Measurements from ENCODE around the gene COBLL1.
"Not testable (repeated sequence)": the region's sequence is repeated elsewhere in the genome, so short reads cannot be mapped to it uniquely, and the experiment has no call there.

Gene COBLL1

GRCh38 chr2:164860694-164861042 is 19.0 kb upstream of the COBLL1 start:
- no peak for DNase-seq
- intact Hi-C loops (cut with DNase I) = no loop called here

DNA sequence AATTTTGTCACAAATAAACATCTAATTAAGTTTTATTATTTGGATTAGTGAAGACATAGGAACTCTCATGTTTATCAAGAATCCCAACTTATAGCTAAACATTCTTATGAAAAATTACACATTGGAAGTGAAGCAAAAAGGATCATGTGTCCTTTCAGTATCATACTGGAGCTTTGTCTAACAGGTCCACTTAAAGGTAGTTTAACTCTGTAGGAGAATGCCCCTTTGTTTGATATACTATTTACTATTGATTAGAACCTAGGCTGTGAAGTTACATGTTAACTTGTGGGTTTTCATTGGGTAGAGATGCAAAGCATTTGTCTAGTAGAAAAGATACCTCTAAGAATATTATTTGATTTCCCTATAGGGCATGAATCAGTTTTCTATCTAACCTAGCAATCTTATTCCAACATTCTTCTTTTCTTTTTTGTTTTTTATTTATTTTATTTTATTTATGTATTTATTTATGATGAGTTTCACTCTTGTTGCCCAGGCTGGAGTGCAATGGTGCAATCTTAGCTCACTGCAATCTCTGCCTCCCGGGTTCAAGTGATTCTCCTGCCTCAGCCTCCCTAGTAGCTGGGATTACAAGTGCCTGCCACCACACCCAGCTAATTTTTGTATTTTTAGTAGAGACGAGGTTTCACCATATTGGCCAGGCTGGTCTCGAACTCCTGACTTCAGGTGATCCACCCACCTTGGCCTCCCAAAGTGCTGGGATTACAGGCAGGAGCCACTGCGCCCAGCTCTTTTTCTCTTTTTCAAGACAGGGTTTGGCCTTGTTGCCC is 18.5 kb upstream of the COBLL1 start:
- DNase-seq; intact Hi-C loops (cut with DNase I): not testable (repeated sequence)

- DNase-seq = no peak
- intact Hi-C loops (cut with DNase I) = no loop called here
These were observed 17.7 kb upstream of the COBLL1 start for GRCh38 chr2:164859251-164859818.

GRCh38 chr2:164852086-164852485 is 10.5 kb upstream of the COBLL1 start:
- no peak for DNase-seq
- intact Hi-C loops (cut with DNase I) = no loop called here

- DNase-seq = no peak
- intact Hi-C loops (cut with DNase I) = no loop called here
These were observed 8.6 kb upstream of the COBLL1 start for GRCh38 chr2:164850235-164850634.

GRCh38 chr2:164849506-164849905 is 7.9 kb upstream of the COBLL1 start:
- intact Hi-C loops (cut with DNase I) = loop anchor here (10.0 kb wide), 1 partner anchor 115 kb away; no protein-coding TSS in a partner anchor
- no peak for DNase-seq

DNA sequence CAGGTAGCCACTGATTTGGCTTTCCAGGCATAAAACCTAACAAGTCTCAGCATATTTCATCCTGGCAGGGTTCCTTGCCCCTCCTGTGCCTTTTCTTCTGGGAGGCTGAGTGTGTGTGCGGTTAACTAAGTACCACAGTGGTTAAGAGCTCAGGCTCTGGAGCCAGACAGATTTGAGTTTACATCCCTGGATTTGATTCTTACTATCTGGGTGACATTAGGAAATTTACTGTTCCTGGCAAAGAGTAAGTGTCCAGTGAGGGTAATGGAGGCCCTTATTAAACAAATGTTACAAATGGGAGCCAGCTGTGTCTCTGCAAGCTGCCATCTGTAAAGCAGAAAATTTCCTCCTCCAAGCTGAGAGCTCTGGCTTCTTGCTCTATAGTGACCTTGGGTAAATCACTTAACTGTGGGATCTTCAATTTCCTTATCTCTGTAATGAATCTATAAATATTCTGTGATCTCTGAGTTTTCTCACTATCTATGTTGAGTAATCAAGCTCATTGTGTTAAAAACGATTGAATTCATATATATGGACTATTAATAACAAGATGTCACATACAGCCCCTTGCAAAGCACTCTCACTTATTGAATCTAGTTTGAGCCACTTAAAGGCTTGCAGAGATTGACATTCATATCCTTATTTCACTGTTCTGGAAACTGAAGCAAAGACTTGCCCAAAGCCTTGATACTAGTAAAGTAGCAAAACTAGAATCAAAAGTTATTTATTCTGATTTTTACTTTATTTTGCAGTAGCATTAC is 6.5 kb upstream of the COBLL1 start:
- intact Hi-C loops (cut with DNase I) = loop anchor here (10.0 kb wide), 1 partner anchor 113 kb away; no protein-coding TSS in a partner anchor
- no peak for DNase-seq

DNA sequence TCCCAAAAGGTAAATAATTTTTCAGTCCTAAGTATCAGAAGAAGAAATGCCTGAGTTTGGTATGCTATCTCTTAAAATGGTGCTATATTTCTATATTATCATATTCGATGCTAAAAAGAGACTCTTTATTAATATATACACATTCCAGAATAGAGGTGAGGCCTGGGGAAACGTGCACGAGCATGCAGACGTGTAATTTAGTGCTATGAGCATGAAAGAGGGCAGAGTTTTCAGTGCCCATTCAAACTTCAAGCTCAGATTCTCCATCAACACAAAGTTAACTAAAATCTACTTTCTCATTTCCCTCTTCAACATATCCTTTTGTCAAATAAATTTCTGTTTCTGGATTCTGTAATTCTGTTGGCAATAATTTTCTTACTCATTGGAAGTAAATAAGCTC is 5.7 kb upstream of the COBLL1 start:
- intact Hi-C loops (cut with DNase I) = loop anchor here (10.0 kb wide), 1 partner anchor 112 kb away; no protein-coding TSS in a partner anchor
- DNase-seq = no peak

DNA sequence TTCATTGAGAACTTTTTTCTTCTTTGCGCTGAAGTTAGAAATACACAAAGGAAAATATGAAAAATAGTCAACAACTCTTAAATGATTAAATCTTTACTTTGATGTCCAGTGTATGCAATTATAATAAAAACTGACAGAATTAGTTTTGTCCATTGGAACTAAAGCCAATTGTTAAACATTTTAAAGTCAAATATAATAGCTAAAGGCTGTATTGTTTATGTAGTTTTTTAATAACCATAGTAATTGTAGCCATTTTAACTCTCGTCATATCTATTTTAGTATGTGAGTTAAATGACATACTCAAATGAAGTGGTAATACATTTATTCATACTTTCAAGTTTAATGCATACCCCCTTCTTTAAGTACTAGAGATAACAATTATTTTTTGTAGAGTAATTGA is 4.7 kb upstream of the COBLL1 start:
- no peak for DNase-seq
- intact Hi-C loops (cut with DNase I) = loop anchor here (10.0 kb wide), 1 partner anchor 111 kb away; no protein-coding TSS in a partner anchor

DNA sequence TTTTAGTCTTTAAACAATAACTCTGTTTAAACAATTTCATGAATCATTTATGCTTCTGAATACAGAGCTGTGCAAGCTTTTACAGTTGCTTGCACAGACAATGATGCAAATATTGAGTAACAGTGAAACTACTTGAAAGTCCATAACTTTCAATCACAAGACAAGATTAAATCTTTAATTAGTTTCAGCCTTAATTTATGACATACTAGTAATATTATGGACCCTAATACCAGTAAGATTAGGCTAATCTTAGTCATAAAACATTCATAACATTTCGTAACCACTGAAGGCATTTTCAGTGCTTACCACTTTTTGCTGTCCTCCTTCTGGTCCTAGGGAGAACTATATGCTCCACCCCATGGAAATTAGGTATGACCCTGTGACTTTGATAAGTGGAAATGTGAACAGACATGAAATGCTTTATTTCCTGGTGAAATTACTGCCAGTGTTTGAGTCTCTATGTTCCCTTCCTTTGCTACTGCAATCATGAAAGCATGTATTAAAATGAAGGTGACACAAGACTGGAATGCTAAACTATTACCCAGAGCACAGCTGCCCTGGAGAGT is 1.8 kb upstream of the COBLL1 start:
- intact Hi-C loops (cut with DNase I) = loop anchor here (10.0 kb wide), 1 partner anchor 109 kb away; no protein-coding TSS in a partner anchor
- no peak for DNase-seq

GRCh38 chr2:164842624-164842966 is 972 bp upstream of the COBLL1 start:
- DNase-seq = no peak
- intact Hi-C loops (cut with DNase I) = loop anchor here (10.0 kb wide), 1 partner anchor 108 kb away; no protein-coding TSS in a partner anchor

DNA sequence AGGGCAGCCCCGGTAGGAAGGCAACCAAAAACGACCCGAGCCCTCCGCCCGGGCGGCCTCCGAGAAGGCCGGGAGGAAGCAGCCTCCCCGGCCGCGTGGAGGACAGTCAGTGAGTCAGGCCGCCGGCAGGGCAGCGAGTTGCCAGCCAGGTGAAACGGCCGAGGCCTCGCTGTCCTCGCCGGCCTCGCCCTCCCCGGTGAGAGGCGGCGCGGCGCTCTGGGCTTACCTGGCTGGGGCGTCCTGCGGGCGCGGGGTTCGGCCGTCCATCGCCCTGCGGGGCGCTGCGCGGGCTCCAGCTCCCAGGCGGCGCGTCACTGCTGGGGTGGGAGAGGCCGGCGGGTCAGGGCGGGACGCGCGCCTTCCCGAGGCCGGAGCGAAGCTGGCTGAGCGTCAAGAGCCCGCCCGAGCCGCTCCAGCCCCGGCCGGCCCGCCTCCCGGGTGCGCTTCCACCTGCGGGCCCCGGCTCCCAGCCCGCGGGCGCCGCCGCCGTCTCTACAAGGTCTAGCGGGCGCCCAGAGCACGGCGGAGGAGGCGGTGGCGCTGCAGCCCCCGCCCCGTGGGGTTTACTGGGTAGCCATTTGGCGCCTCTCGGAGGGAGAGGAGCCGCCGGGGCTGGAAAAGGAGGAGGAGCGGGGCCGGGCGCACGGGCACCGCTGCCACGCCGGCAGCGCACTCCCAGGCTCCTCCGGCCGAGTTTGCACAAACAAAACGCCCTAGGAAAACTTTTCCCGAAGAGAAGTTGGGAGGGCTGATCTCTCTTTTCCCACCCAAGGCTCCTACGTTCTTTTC is 499 bp downstream of the COBLL1 start:
- intact Hi-C loops (cut with DNase I) = loop anchor here (10.0 kb wide), 1 partner anchor 106 kb away; no protein-coding TSS in a partner anchor

GRCh38 chr2:164840458-164840929 is 1.1 kb downstream of the COBLL1 start:
- intact Hi-C loops (cut with DNase I) = loop anchor here (10.0 kb wide), 1 partner anchor 106 kb away; no protein-coding TSS in a partner anchor
- DNase-seq = peak in 6 of 10 donors; percentile 11 to 81 (median 46)

More for the DNA sequence above, 499 bp downstream of the COBLL1 start:
- peak in 9 of 10 donors; percentile 19 to 85 (median 41) for DNase-seq

- intact Hi-C loops (cut with DNase I) = loop anchor here (10.0 kb wide), 1 partner anchor 105 kb away; no protein-coding TSS in a partner anchor
- no peak for DNase-seq
These were observed 1.6 kb downstream of the COBLL1 start for GRCh38 chr2:164839914-164840457.

GRCh38 chr2:164837807-164838206 is 3.8 kb downstream of the COBLL1 start:
- intact Hi-C loops (cut with DNase I) = no loop called here
- no peak for DNase-seq

DNA sequence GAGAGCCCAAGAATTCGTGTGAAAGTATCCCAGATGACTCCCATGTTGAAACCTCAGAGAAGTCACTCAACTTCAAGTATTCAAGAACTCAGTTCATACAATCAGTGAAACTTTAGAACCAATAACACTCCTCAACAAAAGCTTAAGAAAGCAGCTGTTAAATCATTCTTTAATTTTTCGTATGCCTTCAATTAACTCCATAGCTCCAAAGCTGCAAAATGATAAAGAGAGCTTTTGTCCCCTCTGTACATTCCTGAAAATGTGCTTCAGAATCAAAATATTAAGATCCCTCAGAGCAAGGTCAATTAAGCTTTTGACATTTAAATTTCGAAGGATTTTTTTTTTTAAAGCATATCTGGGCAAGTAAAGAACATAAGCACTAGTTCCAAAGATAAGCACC is 4.7 kb downstream of the COBLL1 start:
- no peak for DNase-seq
- intact Hi-C loops (cut with DNase I) = no loop called here

DNA sequence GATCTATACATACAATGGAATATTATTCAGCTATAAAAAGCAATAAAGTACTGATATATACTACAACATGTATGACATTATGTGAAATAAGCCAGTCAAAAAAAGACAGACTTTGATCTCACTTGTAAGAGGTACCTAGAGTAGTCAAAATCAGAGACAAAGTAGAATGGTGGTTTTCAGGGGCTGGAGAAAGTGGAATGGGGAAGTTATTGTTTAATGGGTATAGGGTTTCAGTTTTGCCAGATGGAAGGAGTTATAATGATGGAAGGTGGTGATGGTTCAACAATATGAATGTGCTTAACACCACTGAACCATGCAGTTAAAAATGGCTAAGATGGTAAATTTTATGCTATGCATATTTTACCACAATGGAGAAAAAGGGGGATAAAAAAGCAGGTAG is 6.3 kb downstream of the COBLL1 start:
- intact Hi-C loops (cut with DNase I) = no loop called here
- DNase-seq = no peak

DNA sequence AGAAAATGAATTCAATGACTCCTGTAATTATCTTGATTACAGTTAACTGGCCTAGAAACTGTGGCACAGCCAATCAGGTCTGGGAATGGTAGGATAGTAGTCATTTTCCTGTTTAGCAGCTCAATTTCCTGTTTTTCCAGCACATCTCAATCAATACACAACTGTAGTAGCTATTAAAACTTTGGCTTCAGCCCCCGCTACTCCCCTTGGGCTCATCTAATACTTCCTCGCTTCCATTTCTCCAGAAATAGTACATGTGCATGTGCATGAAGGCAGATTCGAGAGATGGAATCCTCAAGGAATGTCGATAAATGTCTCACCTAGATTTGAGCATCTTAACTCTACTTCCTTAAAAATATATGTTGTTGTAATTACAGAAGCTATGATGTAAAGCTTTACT is 9.7 kb downstream of the COBLL1 start:
- DNase-seq = no peak
- intact Hi-C loops (cut with DNase I) = no loop called here

DNA sequence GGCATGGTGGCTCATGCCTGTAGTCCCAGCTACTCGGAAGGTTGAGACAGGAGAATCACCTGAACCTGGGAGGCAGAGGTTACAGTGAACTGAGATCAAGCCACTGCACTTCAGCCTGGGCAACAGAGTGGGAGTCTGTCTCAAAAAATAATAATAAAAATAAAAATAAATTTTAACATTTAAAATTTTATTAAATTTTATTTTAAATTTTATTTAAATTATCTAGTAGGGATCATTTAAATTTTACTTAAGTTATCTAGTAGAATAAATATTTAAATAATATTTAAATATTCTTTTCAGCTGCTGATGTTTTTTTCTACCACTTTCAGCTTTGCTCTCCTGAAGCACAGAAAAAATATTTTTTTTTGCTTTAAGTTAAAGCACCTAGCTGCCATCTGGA is 10.4 kb downstream of the COBLL1 start:
- intact Hi-C loops (cut with DNase I) = no loop called here
- no peak for DNase-seq

All from posterior cingulate gyrus (tissue), 11 donors.